Activated CD4-positive, alpha-beta T cell treated with anti-CD3 and anti-CD28 coated beads, Interleukin-2, amount 10 ng/mL, durations not matched to agents 7 days and 5 days (primary cell): ENCODE data around the gene ITPRID2. TPM values are rescaled to one million over a fixed set of nuclear protein-coding genes. Genes with fewer than 3 reads are reported as not detected.
A peak's percentile ranks its signal among the peaks of the same experiment; 100 is the strongest.

Experiments used
- CTCF ChIA-PET: fragments of 350-600 bp; sonication (Branson Sonifier 250); formaldehyde crosslinking; loops from one replicate; lab custom pipeline; 2021; ENCODE audit warnings: antibody characterized with exemption; lab: Charles Lee
- POLR2A ChIA-PET: fragments of 350-600 bp; sonication (Branson Sonifier 250); formaldehyde crosslinking; loops from one replicate; lab custom pipeline; 2021; ENCODE audit warnings: antibody characterized with exemption; lab: Charles Lee
- DNase-seq: peaks from one replicate; pipeline ENCODE4 v3.0.0-alpha.2; 2020
- H3K27ac Mint-ChIP-seq: one replicate; pipeline ENCODE4 v1.8.0; 2021; ENCODE audit warnings: mild to moderate bottlenecking, moderate library complexity, mixed read lengths
- H3K27me3 Mint-ChIP-seq: one replicate; pipeline ENCODE4 v1.8.0; 2021; ENCODE audit warnings: mixed read lengths
- H3K36me3 Mint-ChIP-seq: one replicate; pipeline ENCODE4 v1.8.0; 2021; ENCODE audit warnings: low read depth, mixed read lengths
- H3K4me1 Mint-ChIP-seq: one replicate; pipeline ENCODE4 v1.8.0; 2021; ENCODE audit warnings: mixed read lengths
- H3K4me3 Mint-ChIP-seq: one replicate; pipeline ENCODE4 v1.8.0; 2021; ENCODE audit warnings: mild to moderate bottlenecking, moderate library complexity, mixed read lengths
- H3K9me3 Mint-ChIP-seq: one replicate; pipeline ENCODE4 v1.8.0; 2021; ENCODE audit warnings: mixed read lengths
- total RNA-seq, 2 experiments: library from RNA; stranded (reverse); gene quantifications; one replicate each; pipeline ENCODE4 v1.2.3, GENCODE V29; 2021

Gene ITPRID2
- total RNA-seq, 2 experiments from 2014 or later, result 56.9 to 68.3 TPM

- DNase-seq, result no peak
- ChIA-PET POLR2A (no interaction called here), CTCF (interaction anchor here (1.1 kb wide), 1 partner anchor 15 kb away, joined by 3 read pairs; no protein-coding TSS in a partner anchor)
- Mint-ChIP-seq H3K27me3 (no peaks in the 10 kb centered on the region), H3K4me3 (no peak overlapping the region), H3K27ac (no peak overlapping the region), H3K36me3 (peaks cover 33% of the 10 kb centered on the region), H3K9me3 (no peaks in the 10 kb centered on the region), H3K4me1 (peaks cover 17% of the 10 kb centered on the region)
Measured at GRCh38 chr2:181907635-181908034, 16.1 kb downstream of the ITPRID2 start.

- H3K36me3 Mint-ChIP-seq, result peaks cover 30% of the 10 kb centered on the region
- DNase-seq, result no peak
- CTCF ChIA-PET, result interaction anchor here (0.6 kb wide), 1 partner anchor 9 kb away, joined by 3 read pairs; no protein-coding TSS in a partner anchor
Measured at GRCh38 chr2:181910028-181910831, 18.7 kb downstream of the ITPRID2 start.

GRCh38 chr2:181911830-181912229 lies 20.3 kb downstream of the ITPRID2 start:
- POLR2A ChIA-PET, result no interaction called here

More at GRCh38 chr2:181910028-181910831, 18.7 kb downstream of the ITPRID2 start:
- no peaks in the 10 kb centered on the region for H3K9me3 Mint-ChIP-seq
- H3K27me3 Mint-ChIP-seq, result no peaks in the 10 kb centered on the region
- POLR2A ChIA-PET, result no interaction called here
- H3K27ac Mint-ChIP-seq, result no peak overlapping the region
- peaks cover 9% of the 10 kb centered on the region for H3K4me1 Mint-ChIP-seq
- H3K4me3 Mint-ChIP-seq, result no peak overlapping the region

GRCh38 chr2:181915102-181915501 lies 23.6 kb downstream of the ITPRID2 start:
- no peak for DNase-seq
- ChIA-PET POLR2A (no interaction called here), CTCF (no interaction called here)
- H3K4me3 Mint-ChIP-seq, result no peak overlapping the region
- no peaks in the 10 kb centered on the region for H3K9me3 Mint-ChIP-seq
- H3K36me3 Mint-ChIP-seq, result peaks cover 45% of the 10 kb centered on the region
- H3K4me1 Mint-ChIP-seq, result no peaks in the 10 kb centered on the region
- H3K27ac Mint-ChIP-seq, result no peak overlapping the region
- H3K27me3 Mint-ChIP-seq, result no peaks in the 10 kb centered on the region

More at GRCh38 chr2:181911830-181912229, 20.3 kb downstream of the ITPRID2 start:
- no peak for DNase-seq
- H3K36me3 Mint-ChIP-seq, result peaks cover 33% of the 10 kb centered on the region
- CTCF ChIA-PET, result no interaction called here
- H3K4me3 Mint-ChIP-seq, result no peak overlapping the region
- no peaks in the 10 kb centered on the region for H3K9me3 Mint-ChIP-seq
- peaks cover 3% of the 10 kb centered on the region for H3K4me1 Mint-ChIP-seq
- H3K27me3 Mint-ChIP-seq, result no peaks in the 10 kb centered on the region
- peak overlapping the region; percentile 14 for H3K27ac Mint-ChIP-seq

GRCh38 chr2:181916726-181917718 lies 25.5 kb downstream of the ITPRID2 start:
- ChIA-PET POLR2A (no interaction called here), CTCF (interaction anchor here (1.0 kb wide), 1 partner anchor 12 kb away, joined by 3 read pairs; no protein-coding TSS in a partner anchor)
- H3K27me3 Mint-ChIP-seq, result no peaks in the 10 kb centered on the region
- no peak overlapping the region for H3K4me3 Mint-ChIP-seq
- peak overlapping the region; percentile 58 for H3K27ac Mint-ChIP-seq
- peaks cover 41% of the 10 kb centered on the region for H3K36me3 Mint-ChIP-seq
- H3K4me1 Mint-ChIP-seq, result no peaks in the 10 kb centered on the region
- H3K9me3 Mint-ChIP-seq, result no peaks in the 10 kb centered on the region
- DNase-seq, result no peak

- POLR2A ChIA-PET, result no interaction called here
- Mint-ChIP-seq H3K27ac (no peak overlapping the region), H3K4me3 (no peak overlapping the region), H3K36me3 (peaks cover 49% of the 10 kb centered on the region), H3K4me1 (no peaks in the 10 kb centered on the region), H3K27me3 (no peaks in the 10 kb centered on the region), H3K9me3 (no peaks in the 10 kb centered on the region)
- no peak for DNase-seq
- CTCF ChIA-PET, result interaction anchor here (1.2 kb wide), 1 partner anchor 8 kb away, joined by 3 read pairs; no protein-coding TSS in a partner anchor
Measured at GRCh38 chr2:181918188-181918587, 26.7 kb downstream of the ITPRID2 start.

GRCh38 chr2:181923121-181923520 lies 31.6 kb downstream of the ITPRID2 start:
- ChIA-PET CTCF (interaction anchor here (1.3 kb wide), 2 partner anchors 15 to 180 kb away, joined by 3 read pairs; no protein-coding TSS in a partner anchor), POLR2A (no interaction called here)
- H3K27ac Mint-ChIP-seq, result no peak overlapping the region
- no peaks in the 10 kb centered on the region for H3K27me3 Mint-ChIP-seq
- H3K36me3 Mint-ChIP-seq, result peaks cover 48% of the 10 kb centered on the region
- DNase-seq, result no peak
- H3K9me3 Mint-ChIP-seq, result no peaks in the 10 kb centered on the region
- H3K4me1 Mint-ChIP-seq, result peaks cover 1% of the 10 kb centered on the region
- no peak overlapping the region for H3K4me3 Mint-ChIP-seq

GRCh38 chr2:181924336-181924735 lies 32.8 kb downstream of the ITPRID2 start:
- peaks cover 1% of the 10 kb centered on the region for H3K4me1 Mint-ChIP-seq
- POLR2A ChIA-PET, result no interaction called here
- peaks cover 39% of the 10 kb centered on the region for H3K36me3 Mint-ChIP-seq
- no peaks in the 10 kb centered on the region for H3K27me3 Mint-ChIP-seq
- no peak overlapping the region for H3K27ac Mint-ChIP-seq
- CTCF ChIA-PET, result interaction anchor here (1.3 kb wide), 1 partner anchor 14 kb away, joined by 3 read pairs; no protein-coding TSS in a partner anchor
- H3K9me3 Mint-ChIP-seq, result no peaks in the 10 kb centered on the region
- H3K4me3 Mint-ChIP-seq, result no peak overlapping the region
- DNase-seq, result no peak

- ChIA-PET POLR2A (no interaction called here), CTCF (interaction anchor here (0.9 kb wide), 1 partner anchor 217 kb away, joined by 4 read pairs; no protein-coding TSS in a partner anchor)
- no peak overlapping the region for H3K27ac Mint-ChIP-seq
- peaks cover 7% of the 10 kb centered on the region for H3K36me3 Mint-ChIP-seq
- H3K9me3 Mint-ChIP-seq, result no peaks in the 10 kb centered on the region
- no peak for DNase-seq
- peaks cover 7% of the 10 kb centered on the region for H3K27me3 Mint-ChIP-seq
- no peak overlapping the region for H3K4me3 Mint-ChIP-seq
- no peaks in the 10 kb centered on the region for H3K4me1 Mint-ChIP-seq
Measured at GRCh38 chr2:181934694-181935093, 43.2 kb downstream of the ITPRID2 start.

GRCh38 chr2:181937473-181937872 lies 45.9 kb downstream of the ITPRID2 start:
- peaks cover 9% of the 10 kb centered on the region for H3K27me3 Mint-ChIP-seq
- H3K27ac Mint-ChIP-seq, result no peak overlapping the region
- H3K36me3 Mint-ChIP-seq, result no peaks in the 10 kb centered on the region
- ChIA-PET POLR2A (no interaction called here), CTCF (interaction anchor here (0.8 to 1.0 kb wide), 2 partner anchors 14 to 195 kb away, joined by 3 to 4 read pairs; no protein-coding TSS in a partner anchor)
- no peak for DNase-seq
- H3K4me1 Mint-ChIP-seq, result no peaks in the 10 kb centered on the region
- H3K4me3 Mint-ChIP-seq, result no peak overlapping the region
- no peaks in the 10 kb centered on the region for H3K9me3 Mint-ChIP-seq

- Mint-ChIP-seq H3K27ac (no peak overlapping the region), H3K9me3 (no peaks in the 10 kb centered on the region), H3K4me1 (no peaks in the 10 kb centered on the region), H3K36me3 (no peaks in the 10 kb centered on the region), H3K27me3 (peaks cover 19% of the 10 kb centered on the region), H3K4me3 (no peak overlapping the region)
- POLR2A ChIA-PET, result no interaction called here
- CTCF ChIA-PET, result no interaction called here
- no peak for DNase-seq
Measured at GRCh38 chr2:181943411-181944124, 52.0 kb downstream of the ITPRID2 start.
